GM13977 (cell line): ENCODE data around the gene TAF5L.

Experiments used
- DNase-seq: peaks from one replicate; pipeline ENCODE4 v3.0.0; 2012; ENCODE audit warnings: low spot score
- in situ Hi-C: fragments of 300-500 bp; cut with MboI; formaldehyde crosslinking; loops from one replicate; pipeline ENCODE4 v1.12.0; 2022; ENCODE audit warnings: low sequenced_read_pairs, low pct_unique_long_range_greater_than_20kb, mixed read lengths, inconsistent platforms; ENCODE audit not compliant: unreplicated experiment
- TF ChIP-seq, protein P1 (sequence below): IDR thresholded peaks from 2 replicates; pipeline ENCODE4 v1.5.1; 2012; ENCODE audit warnings: mild to moderate bottlenecking, control low read depth; ENCODE audit not compliant: insufficient read depth; ENCODE audit errors: extremely low read depth, missing control alignments

TAF5L gene

DNA sequence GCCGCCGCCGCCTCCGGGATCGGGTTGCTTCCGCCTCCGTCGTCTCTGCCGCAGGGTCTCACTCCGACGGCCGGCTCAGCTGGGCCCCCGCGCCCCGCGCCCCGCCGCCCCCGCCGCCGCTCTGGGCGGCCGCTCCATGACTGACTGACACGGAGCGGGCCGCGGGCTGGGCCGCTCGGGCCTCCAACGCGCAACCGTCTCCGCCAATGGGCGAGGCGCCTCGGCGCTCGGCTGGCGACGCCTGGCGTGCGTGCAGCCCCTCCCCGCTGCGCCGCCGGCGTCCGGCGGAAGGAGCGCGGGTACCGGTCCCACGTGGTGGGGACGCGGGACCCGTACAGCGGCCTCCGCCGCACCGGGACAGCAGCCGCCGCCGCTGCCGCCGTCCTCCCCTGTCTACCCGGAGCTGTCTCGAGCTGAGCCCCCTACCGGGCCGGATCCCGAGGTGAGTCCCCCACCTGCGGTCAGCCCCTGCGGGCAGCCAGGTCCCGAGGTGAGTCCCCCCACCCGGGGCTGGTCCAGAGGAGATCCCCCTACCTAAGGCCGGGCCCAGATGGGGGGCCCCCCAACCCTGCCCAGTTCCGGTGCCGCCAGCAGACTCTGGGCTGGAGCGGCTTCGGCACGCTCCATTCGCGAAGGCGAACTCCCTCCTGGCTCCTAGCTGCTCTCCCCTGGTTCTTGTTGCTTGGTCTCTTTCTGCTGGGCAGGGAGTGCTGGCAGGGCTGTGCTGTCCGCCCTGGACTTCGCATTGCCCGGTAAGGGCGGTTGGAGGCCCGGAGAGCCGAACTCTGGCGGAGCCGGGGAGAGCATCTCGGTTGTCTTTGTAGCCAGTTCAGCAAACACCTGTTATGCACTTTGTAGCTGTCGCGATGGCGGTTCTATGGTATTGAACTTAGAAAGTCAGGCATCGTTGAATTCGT is at the start of gene TAF5L, which contains the start of gene URB2:
Gene TAF5L (minus strand): TSS at position 208 of the 917 bp plus-strand sequence. CDS start 11,640 bp downstream, outside the sequence.
Gene URB2 (plus strand): TSS at position 333 of the 917 bp plus-strand sequence. CDS start 1,387 bp downstream, outside the sequence.
- TF ChIP-seq, protein P1, sequence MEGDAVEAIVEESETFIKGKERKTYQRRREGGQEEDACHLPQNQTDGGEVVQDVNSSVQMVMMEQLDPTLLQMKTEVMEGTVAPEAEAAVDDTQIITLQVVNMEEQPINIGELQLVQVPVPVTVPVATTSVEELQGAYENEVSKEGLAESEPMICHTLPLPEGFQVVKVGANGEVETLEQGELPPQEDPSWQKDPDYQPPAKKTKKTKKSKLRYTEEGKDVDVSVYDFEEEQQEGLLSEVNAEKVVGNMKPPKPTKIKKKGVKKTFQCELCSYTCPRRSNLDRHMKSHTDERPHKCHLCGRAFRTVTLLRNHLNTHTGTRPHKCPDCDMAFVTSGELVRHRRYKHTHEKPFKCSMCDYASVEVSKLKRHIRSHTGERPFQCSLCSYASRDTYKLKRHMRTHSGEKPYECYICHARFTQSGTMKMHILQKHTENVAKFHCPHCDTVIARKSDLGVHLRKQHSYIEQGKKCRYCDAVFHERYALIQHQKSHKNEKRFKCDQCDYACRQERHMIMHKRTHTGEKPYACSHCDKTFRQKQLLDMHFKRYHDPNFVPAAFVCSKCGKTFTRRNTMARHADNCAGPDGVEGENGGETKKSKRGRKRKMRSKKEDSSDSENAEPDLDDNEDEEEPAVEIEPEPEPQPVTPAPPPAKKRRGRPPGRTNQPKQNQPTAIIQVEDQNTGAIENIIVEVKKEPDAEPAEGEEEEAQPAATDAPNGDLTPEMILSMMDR, result no peak
- in situ Hi-C loops, result no loop called here
- DNase-seq, result peak; percentile 98

GRCh38 chr1:229675396-229675795 is 49.5 kb upstream of the TAF5L start:
- in situ Hi-C loops, result no loop called here
- TF ChIP-seq, protein P1, result no peak
- no peak for DNase-seq

- TF ChIP-seq, protein P1, result no peak
- no peak for DNase-seq
- in situ Hi-C loops, result loop anchor here (25.0 kb wide), 1 partner anchor 638 kb away; no protein-coding TSS in a partner anchor
These were observed 48.1 kb upstream of the TAF5L start for GRCh38 chr1:229674042-229674441.

GRCh38 chr1:229672246-229672645 is 46.3 kb upstream of the TAF5L start:
- TF ChIP-seq, protein P1, result no peak
- DNase-seq, result no peak
- in situ Hi-C loops, result loop anchor here (25.0 kb wide), 1 partner anchor 640 kb away; no protein-coding TSS in a partner anchor

- no peak for DNase-seq
- TF ChIP-seq, protein P1, result no peak
- in situ Hi-C loops, result loop anchor here (25.0 kb wide), 1 partner anchor 641 kb away; no protein-coding TSS in a partner anchor
These were observed 45.4 kb upstream of the TAF5L start for GRCh38 chr1:229671310-229671709.

DNA sequence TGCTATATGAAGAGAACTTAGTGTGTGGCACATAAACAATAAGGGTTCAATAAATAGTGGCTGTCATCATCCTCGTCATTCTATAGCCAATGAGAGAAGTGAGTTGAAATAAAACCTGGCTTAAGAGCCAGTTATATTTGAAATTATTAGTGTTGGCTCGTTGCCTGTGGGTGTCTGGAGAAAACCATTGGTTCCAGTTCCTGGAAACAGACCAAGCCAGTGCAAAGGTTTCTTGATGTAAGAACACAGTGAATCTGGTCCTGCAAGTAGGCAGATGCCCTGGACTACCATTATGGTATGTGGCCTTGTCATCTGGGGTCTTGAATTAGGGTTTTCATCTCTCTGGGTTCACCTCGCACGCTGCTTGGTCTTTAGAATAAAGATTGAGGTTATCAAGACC is 43.4 kb upstream of the TAF5L start:
- in situ Hi-C loops, result loop anchor here (25.0 kb wide), 1 partner anchor 643 kb away; no protein-coding TSS in a partner anchor
- no peak for DNase-seq
- TF ChIP-seq, protein P1, result no peak
